Inferior parietal cortex (tissue), 1 donor: ENCODE results near the gene VDAC1.
"Not testable (repeated sequence)": the region's sequence is repeated elsewhere in the genome, so short reads cannot be mapped to it uniquely, and the experiment has no call there.

Experiments
- DNase-seq: peaks from one replicate; pipeline ENCODE4 v3.0.0-alpha.2; 2016; ENCODE audit errors: extremely low spot score

Gene VDAC1

GRCh38 chr5:133995341-133995740 lies 9.4 kb downstream of the VDAC1 start:
- no peak for DNase-seq

- DNase-seq = no peak
These were observed 9.8 kb downstream of the VDAC1 start for GRCh38 chr5:133994990-133995333.

- DNase-seq = no peak
These were observed 10.3 kb downstream of the VDAC1 start for GRCh38 chr5:133994297-133994989.

- DNase-seq = no peak
These were observed 11.4 kb downstream of the VDAC1 start for GRCh38 chr5:133993185-133993936.

GRCh38 chr5:133992429-133993155 lies 12.2 kb downstream of the VDAC1 start:
- DNase-seq = peak; percentile 39

GRCh38 chr5:133991171-133991910 lies 13.4 kb downstream of the VDAC1 start:
- no peak for DNase-seq

GRCh38 chr5:133990396-133990795 lies 14.4 kb downstream of the VDAC1 start:
- no peak for DNase-seq

GRCh38 chr5:133985540-133986180 lies 19.1 kb downstream of the VDAC1 start:
- DNase-seq = no peak

GRCh38 chr5:133983674-133984073 lies 21.1 kb downstream of the VDAC1 start:
- no peak for DNase-seq

- DNase-seq = no peak
These were observed 23.1 kb downstream of the VDAC1 start for GRCh38 chr5:133981714-133982113.

- no peak for DNase-seq
These were observed 24.1 kb downstream of the VDAC1 start for GRCh38 chr5:133980652-133981051.

GRCh38 chr5:133978943-133979342 lies 25.8 kb downstream of the VDAC1 start:
- DNase-seq = no peak

- DNase-seq = no peak
These were observed 26.9 kb downstream of the VDAC1 start for GRCh38 chr5:133977858-133978257.

GRCh38 chr5:133977161-133977787 lies 27.5 kb downstream of the VDAC1 start:
- DNase-seq = no peak

- not testable (repeated sequence) for DNase-seq
These were observed 29.2 kb downstream of the VDAC1 start for GRCh38 chr5:133975546-133975945.

- no peak for DNase-seq
These were observed 30.6 kb downstream of the VDAC1 start for GRCh38 chr5:133974142-133974541.

- no peak for DNase-seq
These were observed 34.4 kb downstream of the VDAC1 start for GRCh38 chr5:133970325-133970909.

GRCh38 chr5:133969654-133970324 lies 35.0 kb downstream of the VDAC1 start:
- peak; percentile 12 for DNase-seq

GRCh38 chr5:133968204-133968980 lies 36.4 kb downstream of the VDAC1 start, which contains the start of gene C5orf15:
Gene C5orf15, minus strand, starts transcription at chr5:133968625. Its CDS starts 41 bp downstream, at chr5:133968584.
- DNase-seq = peak; percentile 97
